IPS DF 6.9 (cell line): ENCODE data around the gene PFN2.

Experiments
- DNase-seq: peaks from one replicate; pipeline ENCODE4 v3.0.0-alpha.2; 2013; ENCODE audit warnings: low read depth, low spot score
- H3K27ac ChIP-seq: one replicate; pipeline ENCODE4 v1.5.1; 2013; ENCODE audit warnings: low read length, control low read depth
- H3K27me3 ChIP-seq: 2 replicates; pipeline ENCODE4 v1.6.1; 2013; ENCODE audit warnings: mild to moderate bottlenecking, low read length; ENCODE audit not compliant: control insufficient read depth, insufficient read depth
- H3K36me3 ChIP-seq: 2 replicates; pipeline ENCODE4 v1.6.1; 2013; ENCODE audit warnings: low read length; ENCODE audit not compliant: control insufficient read depth, insufficient read depth
- H3K4me1 ChIP-seq: 2 replicates; pipeline ENCODE4 v1.6.1; 2013; ENCODE audit warnings: low read length; ENCODE audit not compliant: control insufficient read depth, insufficient read depth
- H3K4me3 ChIP-seq: 2 replicates; pipeline ENCODE4 v1.5.1; 2013; ENCODE audit warnings: mild to moderate bottlenecking, low read length
- H3K9me3 ChIP-seq: 2 replicates; pipeline ENCODE4 v1.6.1; 2013; ENCODE audit warnings: low read length, inconsistent platforms; ENCODE audit not compliant: control insufficient read depth, insufficient read depth
- WGBS: extraction: QIAGEN DNeasy Blood & Tissue Kit; methylation state at CpG from one replicate; pipeline ENCODE4 v1.1.7; 2013; ENCODE audit warnings: mixed read lengths, missing lambda C conversion rate; ENCODE audit not compliant: insufficient read length, insufficient coverage; 5-methylcytosine and 5-hydroxymethylcytosine counted together

Gene PFN2, protein sequence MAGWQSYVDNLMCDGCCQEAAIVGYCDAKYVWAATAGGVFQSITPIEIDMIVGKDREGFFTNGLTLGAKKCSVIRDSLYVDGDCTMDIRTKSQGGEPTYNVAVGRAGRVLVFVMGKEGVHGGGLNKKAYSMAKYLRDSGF

DNA sequence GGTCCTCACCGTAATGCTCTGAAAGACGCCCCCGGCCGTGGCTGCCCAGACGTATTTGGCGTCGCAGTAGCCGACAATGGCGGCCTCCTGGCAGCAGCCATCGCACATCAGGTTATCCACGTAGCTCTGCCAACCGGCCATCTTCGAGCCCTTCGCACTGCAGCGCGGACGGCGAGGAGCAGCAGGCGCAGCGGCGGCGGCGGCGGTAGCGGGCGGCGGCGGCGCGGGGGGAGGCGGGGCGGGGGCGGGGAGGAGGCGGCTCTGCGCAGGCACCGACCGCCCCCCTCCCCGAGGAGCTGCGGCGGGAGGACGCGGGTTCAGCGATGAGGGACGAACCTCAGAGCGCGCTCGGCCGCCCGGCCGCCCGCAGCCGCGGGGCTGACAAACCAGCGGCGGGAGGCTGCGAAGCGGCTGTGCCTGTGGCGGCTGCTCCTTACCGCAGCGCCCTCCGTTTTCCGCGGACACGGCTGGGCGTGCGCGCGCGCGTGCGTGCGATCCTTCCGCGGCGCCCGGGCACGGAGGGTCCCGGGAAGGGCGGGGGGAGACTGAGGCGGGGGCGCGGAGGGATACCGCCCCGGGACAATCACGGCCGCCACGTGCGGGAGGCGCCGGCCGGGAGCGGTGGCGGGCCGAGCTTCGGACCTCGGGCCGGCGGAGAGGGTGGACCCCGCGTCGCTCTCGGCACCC is at the start of gene PFN2:
Gene PFN2, minus strand, starts transcription at position 180 of the 687 bp plus-strand sequence. Its CDS starts 39 bp downstream, at position 141.
- Histone ChIP-seq H3K9me3 (no peaks in the 10 kb centered on the region), H3K36me3 (peaks cover 3% of the 10 kb centered on the region; the same call in 1 of the 2 replicates), H3K27ac (no peak within 1 kb of the TSS), H3K27me3 (no peaks in the 10 kb centered on the region), H3K4me1 (no peaks in the 10 kb centered on the region), H3K4me3 (peak within 1 kb of the TSS; percentile 77)
- WGBS: no CpG with 5 or more reads among the region's 102 CpGs
- no peak for DNase-seq

DNA sequence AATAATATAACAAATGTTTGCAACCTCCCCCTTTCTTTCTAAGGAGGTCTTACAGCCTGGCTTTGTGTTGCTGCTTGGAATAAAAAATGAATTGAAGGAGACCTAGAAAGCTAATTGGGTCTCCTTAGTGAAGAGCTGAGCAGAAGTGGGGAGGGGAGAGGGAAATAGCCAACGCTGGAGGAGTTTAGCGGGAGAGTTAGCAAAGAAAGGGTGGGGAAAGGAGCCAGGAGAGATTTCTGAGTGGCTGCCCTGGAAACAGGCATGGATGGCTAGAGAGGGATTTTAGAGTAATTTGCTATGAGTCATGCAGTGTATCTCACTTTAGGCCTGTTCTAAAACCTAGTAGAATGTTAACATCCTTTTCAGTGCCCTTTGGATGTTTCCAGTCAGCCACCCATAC is 45.2 kb upstream of the PFN2 start:
- Histone ChIP-seq H3K27ac (no peak overlapping the region), H3K36me3 (no peaks in the 10 kb centered on the region), H3K4me3 (no peak overlapping the region), H3K27me3 (no peaks in the 10 kb centered on the region), H3K9me3 (no peaks in the 10 kb centered on the region), H3K4me1 (no peaks in the 10 kb centered on the region)
- DNase-seq: no peak
- WGBS: no CpG with 5 or more reads among the region's 2 CpGs

DNA sequence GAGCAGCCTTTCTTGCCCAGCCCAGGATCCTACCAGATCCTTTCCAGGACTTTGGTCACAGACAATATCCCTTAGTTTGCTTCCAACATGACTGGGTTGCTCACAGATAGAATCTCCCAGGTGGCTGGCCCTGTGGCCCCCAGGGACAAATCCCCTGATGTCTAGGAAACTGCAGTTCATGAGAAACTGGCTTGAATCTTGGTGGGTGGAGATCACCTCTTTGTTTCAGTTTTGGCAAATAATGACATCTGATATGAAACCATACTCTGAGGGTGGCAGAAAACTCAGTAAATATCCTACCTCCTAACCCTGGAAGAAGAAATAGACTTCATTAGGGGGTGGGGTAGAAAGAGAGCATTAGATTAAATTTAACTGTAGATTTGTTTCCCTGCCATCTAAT is 44.1 kb upstream of the PFN2 start:
- H3K27ac ChIP-seq: no peak overlapping the region

DNA sequence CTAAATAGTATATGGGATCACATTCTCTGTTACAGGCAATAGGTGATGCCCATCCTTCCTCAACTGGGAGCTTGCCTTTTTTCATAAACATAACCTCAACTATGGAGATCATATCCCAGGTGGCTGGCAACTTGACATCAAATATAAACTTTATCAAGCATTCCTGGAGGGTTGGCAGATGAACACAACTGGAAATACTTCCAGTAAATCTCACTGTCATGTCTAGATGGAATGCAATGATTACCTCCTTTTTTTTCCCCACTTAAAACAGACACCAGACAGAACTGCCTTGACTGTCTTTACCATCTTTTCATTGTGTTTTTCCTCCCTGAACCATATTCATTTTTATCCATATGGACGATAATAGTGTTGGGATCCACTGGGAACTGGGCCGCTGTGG is 43.1 kb upstream of the PFN2 start:
- no peaks in the 10 kb centered on the region for H3K9me3 ChIP-seq
- no peak overlapping the region for H3K4me3 ChIP-seq
- no peak for DNase-seq
- no peak overlapping the region for H3K27ac ChIP-seq
- no peaks in the 10 kb centered on the region for H3K36me3 ChIP-seq
- H3K4me1 ChIP-seq: no peaks in the 10 kb centered on the region
- H3K27me3 ChIP-seq: no peaks in the 10 kb centered on the region
- whole genome bisulfite sequencing: no CpG with 5 or more reads among the region's 2 CpGs

More for the DNA sequence above, 44.1 kb upstream of the PFN2 start:
- no peaks in the 10 kb centered on the region for H3K27me3 ChIP-seq
- H3K36me3 ChIP-seq: no peaks in the 10 kb centered on the region
- no peaks in the 10 kb centered on the region for H3K9me3 ChIP-seq
- H3K4me1 ChIP-seq: no peaks in the 10 kb centered on the region
- no peak for DNase-seq
- no peak overlapping the region for H3K4me3 ChIP-seq

DNA sequence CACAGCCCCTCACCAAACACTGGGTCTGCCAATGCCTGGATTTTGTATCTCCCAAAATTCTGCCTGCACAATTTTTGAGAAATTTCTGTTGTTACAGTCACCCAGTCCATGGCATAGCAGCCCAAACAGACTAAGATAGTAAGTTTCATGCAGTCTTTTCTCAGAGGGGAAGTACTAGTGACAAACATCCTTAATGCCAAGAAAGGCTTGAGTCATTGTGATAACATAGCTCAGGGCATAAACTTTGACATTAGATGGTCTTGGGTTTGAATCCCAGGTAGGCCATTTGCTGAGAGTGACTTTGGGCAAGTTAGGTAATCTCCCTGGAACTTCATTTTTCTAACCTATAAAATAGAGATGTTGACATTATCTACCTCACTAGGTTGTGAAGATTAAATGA is 36.1 kb upstream of the PFN2 start:
- DNase-seq: no peak
- Histone ChIP-seq H3K4me1 (no peaks in the 10 kb centered on the region), H3K4me3 (no peak overlapping the region), H3K27ac (no peak overlapping the region), H3K9me3 (no peaks in the 10 kb centered on the region), H3K27me3 (no peaks in the 10 kb centered on the region), H3K36me3 (no peaks in the 10 kb centered on the region)

DNA sequence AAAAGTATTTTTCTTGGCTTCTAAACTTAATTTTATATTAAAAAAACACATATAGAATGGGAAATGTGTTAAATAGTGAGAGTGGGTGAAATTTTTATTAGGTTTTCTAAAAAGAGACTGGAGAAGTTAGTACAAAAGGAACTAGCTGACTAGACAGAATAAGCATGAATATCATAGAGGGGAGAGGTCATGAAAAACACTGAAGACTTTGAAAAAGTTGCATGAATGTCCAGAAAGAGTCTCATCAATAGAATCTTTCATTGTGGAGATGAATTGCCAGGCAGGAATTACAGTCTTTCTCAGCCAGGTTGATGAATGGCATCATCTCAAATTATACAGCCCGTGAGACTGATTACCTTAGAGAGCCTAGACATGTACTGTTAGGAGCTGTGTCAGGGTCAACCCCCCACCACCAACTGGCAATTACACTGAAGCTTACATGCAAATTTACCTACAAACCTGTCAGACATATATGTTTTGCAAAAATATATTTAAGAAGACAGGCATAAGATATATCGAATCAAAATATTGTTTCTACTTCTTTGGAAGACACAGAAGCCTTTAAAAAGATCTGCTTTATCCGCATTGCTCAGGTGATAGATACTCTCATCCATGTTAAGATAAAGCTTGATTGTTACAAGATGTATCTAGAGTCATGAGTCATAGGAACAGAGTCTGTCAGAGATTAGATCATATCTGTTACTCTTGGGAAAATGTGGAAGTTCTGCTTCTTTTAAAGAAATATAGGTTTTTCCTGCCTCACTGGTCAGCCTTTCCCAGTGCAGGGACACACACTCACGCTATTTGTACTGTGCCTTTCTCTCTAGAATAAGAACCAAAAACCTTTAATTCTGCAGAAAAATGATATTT is 34.8 kb upstream of the PFN2 start:
- Histone ChIP-seq H3K27me3 (no peaks in the 10 kb centered on the region), H3K9me3 (no peaks in the 10 kb centered on the region), H3K36me3 (no peaks in the 10 kb centered on the region), H3K4me3 (no peak overlapping the region), H3K27ac (no peak overlapping the region), H3K4me1 (no peaks in the 10 kb centered on the region)
- no peak for DNase-seq
- WGBS: no CpG with 5 or more reads among the region's 4 CpGs

DNA sequence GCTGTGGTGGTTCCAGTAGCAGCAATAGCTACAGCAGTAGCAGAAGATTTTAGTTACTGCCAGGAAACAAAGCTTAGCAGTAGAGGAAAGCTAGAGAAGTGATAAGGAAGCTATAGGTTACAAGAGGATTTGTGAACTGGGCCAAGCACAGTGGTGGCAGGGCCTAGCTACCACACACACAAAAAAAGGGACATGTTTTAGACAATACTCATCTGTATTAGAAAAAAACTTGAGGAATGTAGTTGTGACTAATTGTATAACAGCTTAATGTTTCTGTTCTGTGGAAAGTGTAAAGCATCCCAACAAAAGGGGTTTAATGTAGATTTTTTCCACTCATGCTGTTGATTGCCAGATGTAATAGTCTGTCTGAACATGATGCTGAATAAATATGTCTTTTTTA is 29.9 kb upstream of the PFN2 start:
- Histone ChIP-seq H3K27me3 (no peaks in the 10 kb centered on the region), H3K4me1 (no peaks in the 10 kb centered on the region), H3K36me3 (no peaks in the 10 kb centered on the region), H3K27ac (no peak overlapping the region), H3K4me3 (no peak overlapping the region), H3K9me3 (no peaks in the 10 kb centered on the region)
- no peak for DNase-seq

DNA sequence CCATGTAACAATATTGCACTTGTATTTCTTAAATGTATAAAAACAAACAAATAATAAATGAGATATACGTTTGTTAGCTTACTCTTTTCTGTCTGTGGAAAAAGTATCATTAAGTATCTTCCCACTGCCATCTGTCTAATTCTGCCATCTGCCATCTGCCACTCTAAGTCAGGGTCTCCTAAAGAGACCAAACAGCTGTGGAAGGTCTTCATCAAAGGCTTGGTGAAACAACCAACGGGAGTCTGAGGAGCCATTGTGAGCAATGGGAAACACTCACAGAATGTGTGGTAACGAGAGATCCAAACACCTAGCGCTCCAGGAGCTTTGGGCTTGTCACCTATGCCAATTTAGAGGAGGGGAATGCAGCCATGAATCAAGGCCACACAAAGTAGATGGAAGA is 28.7 kb upstream of the PFN2 start:
- no CpG with 5 or more reads among the region's 4 CpGs for WGBS
- no peak for DNase-seq
- H3K27ac ChIP-seq: no peak overlapping the region
- H3K36me3 ChIP-seq: no peaks in the 10 kb centered on the region
- no peaks in the 10 kb centered on the region for H3K9me3 ChIP-seq
- H3K27me3 ChIP-seq: no peaks in the 10 kb centered on the region
- H3K4me3 ChIP-seq: no peak overlapping the region
- H3K4me1 ChIP-seq: no peaks in the 10 kb centered on the region

DNA sequence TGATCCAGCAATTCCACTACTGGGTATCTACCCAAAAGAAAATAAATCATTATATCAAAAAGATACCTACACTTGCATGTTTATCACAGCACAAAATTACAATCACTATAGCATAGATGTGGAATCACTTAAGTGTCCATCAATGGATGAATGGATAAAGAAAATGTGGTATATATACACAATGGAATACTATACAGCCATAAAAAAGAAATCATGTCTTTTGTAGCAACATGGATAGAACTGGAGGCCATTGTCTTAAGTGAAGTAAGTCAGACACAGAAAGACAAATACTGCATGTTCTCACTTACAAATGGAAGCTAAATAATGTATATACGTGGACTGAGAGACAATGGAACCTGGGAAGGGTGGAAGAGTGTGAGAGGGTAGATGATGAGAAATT is 28.3 kb upstream of the PFN2 start:
- no CpG with 5 or more reads among the region's 1 CpG for WGBS
- no peak for DNase-seq
- Histone ChIP-seq H3K27ac (no peak overlapping the region), H3K27me3 (no peaks in the 10 kb centered on the region), H3K4me3 (no peak overlapping the region), H3K36me3 (no peaks in the 10 kb centered on the region), H3K4me1 (no peaks in the 10 kb centered on the region), H3K9me3 (no peaks in the 10 kb centered on the region)

DNA sequence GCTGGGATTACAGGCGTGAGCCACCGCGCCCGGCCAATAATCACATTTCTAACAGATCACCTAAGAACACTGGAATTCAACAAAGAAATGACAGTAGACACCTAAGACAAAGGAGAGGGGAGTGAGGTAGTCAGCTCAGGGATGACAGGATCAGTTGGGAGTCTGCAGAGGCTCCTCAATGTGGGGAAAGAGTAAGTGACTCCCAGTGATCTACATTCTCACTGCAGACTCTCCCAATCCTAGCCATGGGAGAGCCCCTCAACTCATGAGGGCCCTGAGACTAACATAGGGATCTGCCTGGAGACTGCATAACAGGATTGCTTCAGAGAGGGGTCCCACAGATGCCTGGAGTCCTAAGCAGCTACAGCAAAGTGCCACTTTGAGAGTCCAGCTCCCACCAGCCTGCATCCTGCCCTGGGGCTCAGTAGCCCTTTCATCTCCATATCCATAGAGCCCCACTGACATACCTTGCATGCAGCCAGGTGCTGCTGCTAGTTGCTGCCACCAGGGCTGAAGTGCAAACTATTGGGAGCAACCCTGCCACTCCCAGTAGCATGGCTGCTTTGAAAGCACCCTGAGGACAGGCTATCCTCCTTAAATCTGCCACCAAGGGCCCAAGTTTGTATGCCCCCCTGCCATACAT is 21.8 kb upstream of the PFN2 start:
- DNase-seq: no peak
- Histone ChIP-seq H3K27ac (no peak overlapping the region), H3K36me3 (no peaks in the 10 kb centered on the region), H3K4me3 (no peak overlapping the region), H3K27me3 (no peaks in the 10 kb centered on the region), H3K9me3 (no peaks in the 10 kb centered on the region), H3K4me1 (no peaks in the 10 kb centered on the region; the same call in 1 of the 2 replicates)
- WGBS: no CpG with 5 or more reads among the region's 4 CpGs
